GM10248 (cell line): Measurements from ENCODE around the gene FYN.
"Not testable (repeated sequence)": the region's sequence is repeated elsewhere in the genome, so short reads cannot be mapped to it uniquely, and the experiment has no call there.

ENCODE experiments used
- CTCF ChIA-PET: fragments of 300-600 bp; sonication (Branson Sonifier 250); formaldehyde crosslinking; extraction: SDS; loops from one replicate; lab custom pipeline; 2021; ENCODE audit warnings: antibody characterized with exemption; lab: Yijun Ruan, JAX
- POLR2A ChIA-PET: fragments of 350-650 bp; sonication (Branson Sonifier 250); formaldehyde crosslinking; extraction: SDS; loops from one replicate; lab custom pipeline; 2020; ENCODE audit warnings: antibody characterized with exemption; lab: Yijun Ruan, JAX
- DNase-seq: peaks from one replicate; pipeline ENCODE4 v3.0.0; 2012; ENCODE audit errors: extremely low spot score
- CTCF ChIP-seq: IDR thresholded peaks from 2 replicates; pipeline ENCODE4 v1.5.1; 2012; ENCODE audit warnings: mild to moderate bottlenecking, low read depth; ENCODE audit errors: extremely low read depth, missing control alignments, control extremely low read depth

FYN gene

GRCh38 chr6:111788379-111789276 lies 84.6 kb downstream of the FYN start:
- ChIA-PET CTCF (interaction anchor here (0.8 to 2.2 kb wide), 10 partner anchors 9 to 122 kb away, joined by 3 to 11 read pairs (median 4); no protein-coding TSS in a partner anchor), POLR2A (no interaction called here)
- DNase-seq = no peak
- TF ChIP-seq CTCF = no peak

GRCh38 chr6:111786151-111786550 lies 87.1 kb downstream of the FYN start:
- POLR2A ChIA-PET = not testable (repeated sequence)

GRCh38 chr6:111784433-111784832 lies 88.8 kb downstream of the FYN start:
- ChIA-PET CTCF (interaction anchor here (1.0 to 2.5 kb wide), 6 partner anchors 9 to 46 kb away, joined by 3 to 12 read pairs (median 3); no protein-coding TSS in a partner anchor), POLR2A (no interaction called here)
- DNase-seq = no peak
- no peak for TF ChIP-seq CTCF

More at GRCh38 chr6:111786151-111786550, 87.1 kb downstream of the FYN start:
- CTCF ChIA-PET, DNase-seq: not testable (repeated sequence)

GRCh38 chr6:111782887-111783466 lies 90.3 kb downstream of the FYN start:
- ChIA-PET POLR2A (no interaction called here), CTCF (interaction anchor here (0.8 to 2.5 kb wide), 11 partner anchors 8 to 61 kb away, joined by 3 to 12 read pairs (median 3); no protein-coding TSS in a partner anchor)
- DNase-seq = no peak
- no peak for TF ChIP-seq CTCF

- no peak for TF ChIP-seq CTCF
- CTCF ChIA-PET = interaction anchor here (0.9 to 2.4 kb wide), 8 partner anchors 8 to 60 kb away, joined by 3 to 6 read pairs (median 4); no protein-coding TSS in a partner anchor
- POLR2A ChIA-PET = no interaction called here
- no peak for DNase-seq
These were observed 91.0 kb downstream of the FYN start for GRCh38 chr6:111782192-111782809.

GRCh38 chr6:111781041-111781708 lies 92.1 kb downstream of the FYN start:
- DNase-seq = no peak
- ChIA-PET POLR2A (no interaction called here), CTCF (interaction anchor here (1.6 to 1.8 kb wide), 3 partner anchors 10 to 12 kb away, joined by 4 to 6 read pairs (median 5); no protein-coding TSS in a partner anchor)
- no peak for TF ChIP-seq CTCF
